Measurements from ENCODE around the gene FNDC3A.

- TF ChIP-seq, protein P1, sequence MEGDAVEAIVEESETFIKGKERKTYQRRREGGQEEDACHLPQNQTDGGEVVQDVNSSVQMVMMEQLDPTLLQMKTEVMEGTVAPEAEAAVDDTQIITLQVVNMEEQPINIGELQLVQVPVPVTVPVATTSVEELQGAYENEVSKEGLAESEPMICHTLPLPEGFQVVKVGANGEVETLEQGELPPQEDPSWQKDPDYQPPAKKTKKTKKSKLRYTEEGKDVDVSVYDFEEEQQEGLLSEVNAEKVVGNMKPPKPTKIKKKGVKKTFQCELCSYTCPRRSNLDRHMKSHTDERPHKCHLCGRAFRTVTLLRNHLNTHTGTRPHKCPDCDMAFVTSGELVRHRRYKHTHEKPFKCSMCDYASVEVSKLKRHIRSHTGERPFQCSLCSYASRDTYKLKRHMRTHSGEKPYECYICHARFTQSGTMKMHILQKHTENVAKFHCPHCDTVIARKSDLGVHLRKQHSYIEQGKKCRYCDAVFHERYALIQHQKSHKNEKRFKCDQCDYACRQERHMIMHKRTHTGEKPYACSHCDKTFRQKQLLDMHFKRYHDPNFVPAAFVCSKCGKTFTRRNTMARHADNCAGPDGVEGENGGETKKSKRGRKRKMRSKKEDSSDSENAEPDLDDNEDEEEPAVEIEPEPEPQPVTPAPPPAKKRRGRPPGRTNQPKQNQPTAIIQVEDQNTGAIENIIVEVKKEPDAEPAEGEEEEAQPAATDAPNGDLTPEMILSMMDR (conservative IDR thresholded peaks at IDR 0.05 in 1 of 2, IDR thresholded peaks at IDR 0.05 in 1 of 2; ENCODE audit: extremely low read depth in 1 of 2, insufficient read depth in 1 of 2, low read depth in 1 of 2, low read length in 2 of 2), result no peak
- no peak for TF ChIP-seq EZH2 (IDR thresholded peaks at IDR 0.05; ENCODE audit: borderline replicate concordance, low read length)
Observed at GRCh38 chr13:49210114-49210513, 234.4 kb downstream of the FNDC3A start.
